Mesendoderm (in vitro differentiated cells): ENCODE results near the gene SLC9A8.
A peak's percentile ranks its signal among the peaks of the same experiment; 100 is the strongest.

Experiments
- DNase-seq: peaks from one replicate; pipeline ENCODE4 v3.0.0; 2013
- H2AK5ac ChIP-seq: 2 replicates; pipeline ENCODE4 v1.6.1; 2013; ENCODE audit warnings: low read length, inconsistent platforms
- H2BK120ac ChIP-seq: 2 replicates; pipeline ENCODE4 v1.6.1; 2013; ENCODE audit warnings: low read depth, mild to moderate bottlenecking, low read length, moderate library complexity, mixed read lengths
- H2BK15ac ChIP-seq: replicated peaks from 2 replicates; pipeline ENCODE4 v1.6.1; 2013; ENCODE audit warnings: low read depth, mild to moderate bottlenecking, moderate library complexity
- H2BK5ac ChIP-seq: 2 replicates; pipeline ENCODE4 v1.6.1; 2013; ENCODE audit warnings: low read length, inconsistent platforms
- H3K18ac ChIP-seq: 2 replicates; pipeline ENCODE4 v1.6.1; 2013; ENCODE audit warnings: mild to moderate bottlenecking, low read length, mixed read lengths
- H3K23ac ChIP-seq: one replicate; pipeline ENCODE4 v1.6.1; 2013; ENCODE audit warnings: low read length
- H3K27ac ChIP-seq: 2 replicates; pipeline ENCODE4 v1.5.1; 2013; ENCODE audit warnings: low read depth, mild to moderate bottlenecking, inconsistent platforms, low read length, moderate library complexity
- H3K27me3 ChIP-seq: 2 replicates; pipeline ENCODE4 v1.6.1; 2013; ENCODE audit warnings: low read length, control low read depth, mild to moderate bottlenecking, inconsistent platforms; ENCODE audit not compliant: insufficient read depth, poor library complexity
- H3K36me3 ChIP-seq: 2 replicates; pipeline ENCODE4 v1.6.1; 2013; ENCODE audit warnings: low read length, inconsistent platforms; ENCODE audit not compliant: control insufficient read depth, insufficient read depth
- H3K4ac ChIP-seq: one replicate; pipeline ENCODE4 v1.6.1; 2013; ENCODE audit warnings: low read depth, mild to moderate bottlenecking, low read length, moderate library complexity
- H3K4me1 ChIP-seq: 2 replicates; pipeline ENCODE4 v1.6.1; 2013; ENCODE audit warnings: low read depth, low read length, inconsistent platforms; ENCODE audit not compliant: control insufficient read depth
- H3K4me2 ChIP-seq: 2 replicates; pipeline ENCODE4 v1.6.1; 2013; ENCODE audit warnings: low read length
- H3K4me3 ChIP-seq: 2 replicates; pipeline ENCODE4 v1.5.1; 2013; ENCODE audit warnings: mild to moderate bottlenecking, low read length
- H3K56ac ChIP-seq: one replicate; pipeline ENCODE4 v1.6.1; 2013; ENCODE audit warnings: low read length
- H3K79me1 ChIP-seq: 2 replicates; pipeline ENCODE4 v1.6.1; 2013; ENCODE audit warnings: low read length, inconsistent platforms
- H3K79me2 ChIP-seq: 2 replicates; pipeline ENCODE4 v1.6.1; 2013; ENCODE audit warnings: mild to moderate bottlenecking, low read length; ENCODE audit not compliant: control insufficient read depth, insufficient read depth
- H3K9ac ChIP-seq: 2 replicates; pipeline ENCODE4 v1.6.1; 2013; ENCODE audit warnings: low read length, inconsistent platforms
- H4K5ac ChIP-seq: one replicate; pipeline ENCODE4 v1.6.1; 2013; ENCODE audit warnings: low read length
- H4K8ac ChIP-seq: one replicate; pipeline ENCODE4 v1.6.1; 2013; ENCODE audit warnings: low read depth, mild to moderate bottlenecking, control low read depth, low read length, moderate library complexity
- WGBS: extraction: QIAGEN DNeasy Blood & Tissue Kit; methylation state at CpG from one replicate; pipeline ENCODE4 v1.1.7; 2013; ENCODE audit warnings: low lambda C conversion rate, missing lambda C conversion rate; ENCODE audit not compliant: insufficient coverage; ENCODE audit errors: extremely low coverage; 5-methylcytosine and 5-hydroxymethylcytosine counted together

The SLC9A8 gene

GRCh38 chr20:49877386-49877921 lies 64.8 kb downstream of the SLC9A8 start:
- Histone ChIP-seq H3K18ac (no peak overlapping the region), H4K8ac (no peak overlapping the region), H3K27me3 (no peaks in the 10 kb centered on the region), H3K56ac (no peak overlapping the region), H3K36me3 (no peaks in the 10 kb centered on the region), H2BK5ac (no peak overlapping the region), H3K4ac (no peak overlapping the region), H3K27ac (no peak overlapping the region), H3K4me1 (no peaks in the 10 kb centered on the region), H3K9ac (no peak overlapping the region), H2BK15ac (no peak overlapping the region), H2AK5ac (no peak overlapping the region), H3K4me3 (no peak overlapping the region), H2BK120ac (no peak overlapping the region), H3K79me1 (no peaks in the 10 kb centered on the region), H3K4me2 (no peak overlapping the region), H3K23ac (no peak overlapping the region), H4K5ac (no peak overlapping the region), H3K79me2 (no peaks in the 10 kb centered on the region)
- no CpG with 5 or more reads among the region's 4 CpGs for WGBS
- DNase-seq, result peak; percentile 53

- Histone ChIP-seq H3K9ac (no peak overlapping the region), H3K27me3 (no peaks in the 10 kb centered on the region), H2BK5ac (no peak overlapping the region), H3K18ac (no peak overlapping the region), H3K79me2 (no peaks in the 10 kb centered on the region), H3K23ac (no peak overlapping the region), H4K5ac (no peak overlapping the region), H4K8ac (no peak overlapping the region), H3K27ac (no peak overlapping the region), H3K4me1 (no peaks in the 10 kb centered on the region), H2BK15ac (no peak overlapping the region), H2AK5ac (no peak overlapping the region), H3K79me1 (no peaks in the 10 kb centered on the region), H3K4me3 (no peak overlapping the region), H3K4ac (no peak overlapping the region), H2BK120ac (no peak overlapping the region), H3K36me3 (no peaks in the 10 kb centered on the region), H3K56ac (no peak overlapping the region), H3K4me2 (no peak overlapping the region)
- WGBS, result no CpG with 5 or more reads among the region's 1 CpG
- DNase-seq, result no peak
These were observed 66.3 kb downstream of the SLC9A8 start for GRCh38 chr20:49878977-49879376.

GRCh38 chr20:49880177-49880576 lies 67.5 kb downstream of the SLC9A8 start:
- H3K56ac ChIP-seq, result no peak overlapping the region
- DNase-seq, result no peak
- no peak overlapping the region for H2BK120ac ChIP-seq
- H3K79me2 ChIP-seq, result no peaks in the 10 kb centered on the region
- no peaks in the 10 kb centered on the region for H3K4me1 ChIP-seq
- H2AK5ac ChIP-seq, result no peak overlapping the region
- H3K4me2 ChIP-seq, result no peak overlapping the region
- H2BK5ac ChIP-seq, result no peak overlapping the region
- no peak overlapping the region for H3K23ac ChIP-seq
- H3K79me1 ChIP-seq, result no peaks in the 10 kb centered on the region
- H3K4ac ChIP-seq, result no peak overlapping the region
- H3K27ac ChIP-seq, result no peak overlapping the region
- no peak overlapping the region for H4K8ac ChIP-seq
- no peaks in the 10 kb centered on the region for H3K36me3 ChIP-seq
- no peak overlapping the region for H3K4me3 ChIP-seq
- no peaks in the 10 kb centered on the region for H3K27me3 ChIP-seq
- no peak overlapping the region for H4K5ac ChIP-seq
- no CpG with 5 or more reads among the region's 3 CpGs for WGBS
- H2BK15ac ChIP-seq, result no peak overlapping the region
- no peak overlapping the region for H3K18ac ChIP-seq
- no peak overlapping the region for H3K9ac ChIP-seq

GRCh38 chr20:49880724-49881445 lies 68.3 kb downstream of the SLC9A8 start:
- H3K27ac ChIP-seq, result no peak overlapping the region
- no peak overlapping the region for H2BK15ac ChIP-seq
- H4K5ac ChIP-seq, result no peak overlapping the region
- no peaks in the 10 kb centered on the region for H3K36me3 ChIP-seq
- H3K4me3 ChIP-seq, result no peak overlapping the region
- H3K4me2 ChIP-seq, result no peak overlapping the region
- no CpG with 5 or more reads among the region's 15 CpGs for WGBS
- H3K23ac ChIP-seq, result no peak overlapping the region
- no peak overlapping the region for H3K56ac ChIP-seq
- H3K79me1 ChIP-seq, result no peaks in the 10 kb centered on the region
- H3K18ac ChIP-seq, result no peak overlapping the region
- H3K4me1 ChIP-seq, result no peaks in the 10 kb centered on the region
- H2BK5ac ChIP-seq, result no peak overlapping the region
- no peak overlapping the region for H2BK120ac ChIP-seq
- H3K9ac ChIP-seq, result no peak overlapping the region
- H3K4ac ChIP-seq, result no peak overlapping the region
- H4K8ac ChIP-seq, result no peak overlapping the region
- H2AK5ac ChIP-seq, result no peak overlapping the region
- DNase-seq, result no peak
- no peaks in the 10 kb centered on the region for H3K79me2 ChIP-seq
- no peaks in the 10 kb centered on the region for H3K27me3 ChIP-seq

GRCh38 chr20:49882171-49882970 lies 69.7 kb downstream of the SLC9A8 start:
- no peak overlapping the region for H2AK5ac ChIP-seq
- H4K8ac ChIP-seq, result no peak overlapping the region
- H3K79me2 ChIP-seq, result no peaks in the 10 kb centered on the region
- H2BK120ac ChIP-seq, result no peak overlapping the region
- no peak overlapping the region for H3K27ac ChIP-seq
- H3K18ac ChIP-seq, result no peak overlapping the region
- H3K9ac ChIP-seq, result no peak overlapping the region
- H3K56ac ChIP-seq, result no peak overlapping the region
- H3K79me1 ChIP-seq, result no peaks in the 10 kb centered on the region
- no peak overlapping the region for H3K4me2 ChIP-seq
- no peaks in the 10 kb centered on the region for H3K4me1 ChIP-seq
- WGBS, result no CpG with 5 or more reads among the region's 29 CpGs
- no peaks in the 10 kb centered on the region for H3K27me3 ChIP-seq
- H4K5ac ChIP-seq, result no peak overlapping the region
- no peak overlapping the region for H2BK5ac ChIP-seq
- H3K4me3 ChIP-seq, result no peak overlapping the region
- no peak overlapping the region for H3K4ac ChIP-seq
- no peak overlapping the region for H2BK15ac ChIP-seq
- no peak for DNase-seq
- H3K23ac ChIP-seq, result no peak overlapping the region
- H3K36me3 ChIP-seq, result no peaks in the 10 kb centered on the region
